ENCODE measurements around the gene MYCN.

GRCh38 chr2:15971831-15972522, 31.6 kb downstream of the MYCN start:
- no peak for TF ChIP-seq ZEB1 (IDR thresholded peaks at IDR 0.05; ENCODE audit: insufficient replicate concordance, low read depth)
- TF ChIP-seq MAX (IDR thresholded peaks at IDR 0.05) = no peak
- TF ChIP-seq ATF6 (CRISPR knock-in tag; conservative IDR thresholded peaks at IDR 0.05) = no peak
- TF ChIP-seq SMC3 (IDR thresholded peaks at IDR 0.05; ENCODE audit: low read length) = no peak
- no peak for TF ChIP-seq SMAD3 (CRISPR knock-in tag; IDR thresholded peaks at IDR 0.05)
- no peak for TF ChIP-seq UBTF (CRISPR knock-in tag; IDR thresholded peaks at IDR 0.05)
- TF ChIP-seq TEAD2 (CRISPR knock-in tag; IDR thresholded peaks at IDR 0.05) = no peak
- no peak for TF ChIP-seq MLX (CRISPR knock-in tag; IDR thresholded peaks at IDR 0.05)
- TF ChIP-seq ZNF614 (CRISPR knock-in tag; IDR thresholded peaks at IDR 0.05; ENCODE audit: borderline replicate concordance) = no peak

Data from HepG2 (cell line).